ENCODE data around the gene PRRC2C.

DNA sequence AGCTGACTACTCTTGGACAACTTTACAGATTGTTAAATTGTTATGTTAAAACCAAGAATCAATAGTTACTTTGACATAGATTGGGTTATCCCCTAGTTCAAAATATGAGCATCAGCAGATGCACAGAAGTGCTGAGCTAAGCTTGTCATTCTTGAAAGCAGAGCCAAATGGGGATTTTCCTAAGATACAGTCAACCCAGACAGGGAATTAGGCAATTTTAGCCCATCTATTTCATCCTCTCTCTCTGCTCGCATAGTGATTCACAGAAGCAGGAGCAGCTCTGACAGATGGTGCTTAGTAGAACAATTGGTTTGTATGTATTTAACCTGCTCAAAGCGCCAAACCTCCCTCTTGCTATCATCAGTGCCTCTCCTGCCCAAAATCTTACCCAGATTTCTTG lies 27.9 kb upstream of the PRRC2C start:
- TF ChIP-seq, protein P1, sequence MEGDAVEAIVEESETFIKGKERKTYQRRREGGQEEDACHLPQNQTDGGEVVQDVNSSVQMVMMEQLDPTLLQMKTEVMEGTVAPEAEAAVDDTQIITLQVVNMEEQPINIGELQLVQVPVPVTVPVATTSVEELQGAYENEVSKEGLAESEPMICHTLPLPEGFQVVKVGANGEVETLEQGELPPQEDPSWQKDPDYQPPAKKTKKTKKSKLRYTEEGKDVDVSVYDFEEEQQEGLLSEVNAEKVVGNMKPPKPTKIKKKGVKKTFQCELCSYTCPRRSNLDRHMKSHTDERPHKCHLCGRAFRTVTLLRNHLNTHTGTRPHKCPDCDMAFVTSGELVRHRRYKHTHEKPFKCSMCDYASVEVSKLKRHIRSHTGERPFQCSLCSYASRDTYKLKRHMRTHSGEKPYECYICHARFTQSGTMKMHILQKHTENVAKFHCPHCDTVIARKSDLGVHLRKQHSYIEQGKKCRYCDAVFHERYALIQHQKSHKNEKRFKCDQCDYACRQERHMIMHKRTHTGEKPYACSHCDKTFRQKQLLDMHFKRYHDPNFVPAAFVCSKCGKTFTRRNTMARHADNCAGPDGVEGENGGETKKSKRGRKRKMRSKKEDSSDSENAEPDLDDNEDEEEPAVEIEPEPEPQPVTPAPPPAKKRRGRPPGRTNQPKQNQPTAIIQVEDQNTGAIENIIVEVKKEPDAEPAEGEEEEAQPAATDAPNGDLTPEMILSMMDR (IDR thresholded peaks at IDR 0.05) = no peak
- no peak for TF ChIP-seq POLR2A (IDR thresholded peaks at IDR 0.05)
- TF ChIP-seq EP300 (IDR thresholded peaks at IDR 0.05) = no peak
